ENCODE measurements around the gene SCGB1D1. TPM values are rescaled to one million over a fixed set of nuclear protein-coding genes. Genes with fewer than 3 reads are reported as not detected.

SCGB1D1 gene
- polyA plus RNA-seq, 1 of the 3 experiments (the other 2 are of a cell fraction), result not detected

GRCh38 chr11:62176766-62177165, 13.2 kb upstream of the SCGB1D1 start:
- Histone ChIP-seq H3F3A (replicated peaks; ENCODE audit: insufficient read depth) (no peaks in the 10 kb centered on the region), H3K9ac (no peak overlapping the region), H3K9me3 (no peaks in the 10 kb centered on the region), H3K9me2 (no peaks in the 10 kb centered on the region), H2AFZ (ENCODE audit: low read depth) (no peak overlapping the region), H3K27me3 (ENCODE audit: insufficient read depth) (peaks cover 40% of the 10 kb centered on the region), H3K4me1 (ENCODE audit: control insufficient read depth in 1 of 2, insufficient read depth in 2 of 2, low read depth in 1 of 2, low read length in 1 of 2) (no peaks in the 10 kb centered on the region), H4K20me1 (ENCODE audit: insufficient read depth) (no peaks in the 10 kb centered on the region), H3K27ac (ENCODE audit: low read depth in 2 of 2, low read length in 1 of 2) (no peak overlapping the region), H3K4me3 (ENCODE audit: low read depth in 2 of 2, low read length in 1 of 2) (no peak overlapping the region), H3K4me2 (no peak overlapping the region), H3K79me2 (ENCODE audit: insufficient read depth) (no peaks in the 10 kb centered on the region), H3K36me3 (replicated peaks in 1 of 2; ENCODE audit: control insufficient read depth in 1 of 2, insufficient read depth in 2 of 2, low read length in 1 of 2) (no peaks in the 10 kb centered on the region)
- CTCF ChIA-PET, result interaction anchor here (1.2 kb wide), 1 partner anchor 134 kb away, joined by 5 read pairs; no protein-coding TSS in a partner anchor
- no peak for DNase-seq
- WGBS (ENCODE audit: low lambda C conversion rate), result 6% methylated on average over 3 of the region's 3 CpGs
- TF ChIP-seq TEAD4 (IDR thresholded peaks at IDR 0.05; ENCODE audit: borderline replicate concordance, insufficient read depth) (no peak), CTCF (IDR thresholded peaks at IDR 0.05) (no peak)
- POLR2A ChIA-PET, result no interaction called here

- no peaks in the 10 kb centered on the region for H3K9me2 ChIP-seq
- no peaks in the 10 kb centered on the region for H3F3A ChIP-seq (replicated peaks; ENCODE audit: insufficient read depth)
- H3K9me3 ChIP-seq, result no peaks in the 10 kb centered on the region
- H3K4me2 ChIP-seq, result no peak overlapping the region
- no peaks in the 10 kb centered on the region for H3K79me2 ChIP-seq (ENCODE audit: insufficient read depth)
- ChIA-PET CTCF (interaction anchor here (0.8 to 1.5 kb wide), 2 partner anchors 8 to 9 kb away, joined by 3 to 4 read pairs; no protein-coding TSS in a partner anchor), POLR2A (no interaction called here)
- H3K9ac ChIP-seq, result no peak overlapping the region
- no peak for TF ChIP-seq FOXJ3 (CRISPR knock-in tag; IDR thresholded peaks at IDR 0.05)
- TF ChIP-seq, protein P1, sequence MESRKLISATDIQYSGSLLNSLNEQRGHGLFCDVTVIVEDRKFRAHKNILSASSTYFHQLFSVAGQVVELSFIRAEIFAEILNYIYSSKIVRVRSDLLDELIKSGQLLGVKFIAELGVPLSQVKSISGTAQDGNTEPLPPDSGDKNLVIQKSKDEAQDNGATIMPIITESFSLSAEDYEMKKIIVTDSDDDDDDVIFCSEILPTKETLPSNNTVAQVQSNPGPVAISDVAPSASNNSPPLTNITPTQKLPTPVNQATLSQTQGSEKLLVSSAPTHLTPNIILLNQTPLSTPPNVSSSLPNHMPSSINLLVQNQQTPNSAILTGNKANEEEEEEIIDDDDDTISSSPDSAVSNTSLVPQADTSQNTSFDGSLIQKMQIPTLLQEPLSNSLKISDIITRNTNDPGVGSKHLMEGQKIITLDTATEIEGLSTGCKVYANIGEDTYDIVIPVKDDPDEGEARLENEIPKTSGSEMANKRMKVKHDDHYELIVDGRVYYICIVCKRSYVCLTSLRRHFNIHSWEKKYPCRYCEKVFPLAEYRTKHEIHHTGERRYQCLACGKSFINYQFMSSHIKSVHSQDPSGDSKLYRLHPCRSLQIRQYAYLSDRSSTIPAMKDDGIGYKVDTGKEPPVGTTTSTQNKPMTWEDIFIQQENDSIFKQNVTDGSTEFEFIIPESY (IDR thresholded peaks at IDR 0.05; ENCODE audit: borderline replicate concordance, low read depth), result no peak
- TF ChIP-seq RXRA (IDR thresholded peaks at IDR 0.05; ENCODE audit: borderline replicate concordance, low read depth), result no peak
- no peak for TF ChIP-seq EP300 (IDR thresholded peaks at IDR 0.05; ENCODE audit: borderline replicate concordance in 1 of 2, low read depth in 1 of 2, low read length in 1 of 2)
- 22% methylated on average over 5 of the region's 5 CpGs for WGBS (ENCODE audit: low lambda C conversion rate)
- no peak for DNase-seq
- no peak overlapping the region for H3K27ac ChIP-seq (ENCODE audit: low read depth in 2 of 2, low read length in 1 of 2)
- no peaks in the 10 kb centered on the region for H3K36me3 ChIP-seq (replicated peaks in 1 of 2; ENCODE audit: control insufficient read depth in 1 of 2, insufficient read depth in 2 of 2, low read length in 1 of 2)
- no peaks in the 10 kb centered on the region for H3K4me1 ChIP-seq (ENCODE audit: control insufficient read depth in 1 of 2, insufficient read depth in 2 of 2, low read depth in 1 of 2, low read length in 1 of 2)
- H3K4me3 ChIP-seq (ENCODE audit: low read depth in 2 of 2, low read length in 1 of 2), result no peak overlapping the region
- H4K20me1 ChIP-seq (ENCODE audit: insufficient read depth), result no peaks in the 10 kb centered on the region
- no peak overlapping the region for H2AFZ ChIP-seq (ENCODE audit: low read depth)
- H3K27me3 ChIP-seq (ENCODE audit: insufficient read depth), result peaks cover 10% of the 10 kb centered on the region; the same call in 1 of the 2 replicates
Measured at GRCh38 chr11:62179995-62180394, 10.0 kb upstream of the SCGB1D1 start.

DNA sequence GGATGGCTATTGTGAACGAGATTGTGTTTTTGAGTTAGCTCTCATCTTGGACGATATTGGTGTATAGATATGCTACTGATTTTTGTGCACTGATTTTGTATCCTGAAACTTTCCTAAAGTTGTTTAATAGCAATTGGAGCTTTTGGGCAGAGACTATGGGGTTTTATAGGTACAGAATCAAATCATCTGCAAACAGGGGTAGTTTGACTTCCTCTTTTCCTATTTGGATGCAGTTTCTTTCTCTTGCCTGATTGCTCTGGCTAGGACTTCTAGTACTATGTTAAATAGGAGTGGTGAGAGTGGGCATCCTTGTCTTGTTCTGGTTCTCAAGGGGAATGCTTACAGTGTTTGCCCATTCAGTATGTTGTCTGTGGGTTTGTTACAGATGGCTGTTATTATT, 8.9 kb upstream of the SCGB1D1 start:
- Histone ChIP-seq H3K36me3 (replicated peaks in 1 of 2; ENCODE audit: control insufficient read depth in 1 of 2, insufficient read depth in 2 of 2, low read length in 1 of 2) (no peaks in the 10 kb centered on the region), H3K4me1 (ENCODE audit: control insufficient read depth in 1 of 2, insufficient read depth in 2 of 2, low read depth in 1 of 2, low read length in 1 of 2) (no peaks in the 10 kb centered on the region), H3K9me2 (no peaks in the 10 kb centered on the region), H3F3A (replicated peaks; ENCODE audit: insufficient read depth) (no peaks in the 10 kb centered on the region), H3K4me3 (ENCODE audit: low read depth in 2 of 2, low read length in 1 of 2) (no peak overlapping the region), H3K27me3 (ENCODE audit: insufficient read depth) (peaks cover 5% of the 10 kb centered on the region; the same call in 1 of the 2 replicates), H3K9ac (no peak overlapping the region), H3K79me2 (ENCODE audit: insufficient read depth) (no peaks in the 10 kb centered on the region), H3K9me3 (no peaks in the 10 kb centered on the region), H4K20me1 (ENCODE audit: insufficient read depth) (no peaks in the 10 kb centered on the region), H3K27ac (ENCODE audit: low read depth in 2 of 2, low read length in 1 of 2) (no peak overlapping the region), H2AFZ (ENCODE audit: low read depth) (no peak overlapping the region), H3K4me2 (no peak overlapping the region)
- ChIA-PET POLR2A (no interaction called here), CTCF (interaction anchor here (1.5 kb wide), 1 partner anchor 10 kb away, joined by 4 read pairs; no protein-coding TSS in a partner anchor)
- 38% methylated on average over 2 of the region's 2 CpGs for WGBS (ENCODE audit: low lambda C conversion rate)
- DNase-seq, result no peak
- TF ChIP-seq MEF2A (IDR thresholded peaks at IDR 0.05; ENCODE audit: borderline replicate concordance, low read depth) (no peak), RFX5 (IDR thresholded peaks at IDR 0.05; ENCODE audit: low read length) (no peak), FOXM1 (IDR thresholded peaks at IDR 0.05; ENCODE audit: low read depth) (no peak), TEAD4 (IDR thresholded peaks at IDR 0.05; ENCODE audit: borderline replicate concordance, insufficient read depth) (no peak), NRF1 (IDR thresholded peaks at IDR 0.05; ENCODE audit: low read depth, low read length) (no peak), POLR2AphosphoS5 (IDR thresholded peaks at IDR 0.05; ENCODE audit: low read depth, low read length) (no peak), TCF12 (IDR thresholded peaks at IDR 0.05) (no peak), NFIC (IDR thresholded peaks at IDR 0.05; ENCODE audit: borderline replicate concordance) (no peak), IRF3 (IDR thresholded peaks at IDR 0.05; ENCODE audit: low read depth, low read length) (no peak)
- TF ChIP-seq, protein P2, sequence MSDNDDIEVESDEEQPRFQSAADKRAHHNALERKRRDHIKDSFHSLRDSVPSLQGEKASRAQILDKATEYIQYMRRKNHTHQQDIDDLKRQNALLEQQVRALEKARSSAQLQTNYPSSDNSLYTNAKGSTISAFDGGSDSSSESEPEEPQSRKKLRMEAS (IDR thresholded peaks at IDR 0.05; ENCODE audit: low read depth), result no peak
- TF ChIP-seq, protein P3, sequence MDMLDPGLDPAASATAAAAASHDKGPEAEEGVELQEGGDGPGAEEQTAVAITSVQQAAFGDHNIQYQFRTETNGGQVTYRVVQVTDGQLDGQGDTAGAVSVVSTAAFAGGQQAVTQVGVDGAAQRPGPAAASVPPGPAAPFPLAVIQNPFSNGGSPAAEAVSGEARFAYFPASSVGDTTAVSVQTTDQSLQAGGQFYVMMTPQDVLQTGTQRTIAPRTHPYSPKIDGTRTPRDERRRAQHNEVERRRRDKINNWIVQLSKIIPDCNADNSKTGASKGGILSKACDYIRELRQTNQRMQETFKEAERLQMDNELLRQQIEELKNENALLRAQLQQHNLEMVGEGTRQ (IDR thresholded peaks at IDR 0.05; ENCODE audit: borderline replicate concordance, low read depth, low read length), result no peak
